ENCODE data around the gene ANKRD63. TPM values are rescaled to one million over a fixed set of nuclear protein-coding genes. Genes with fewer than 3 reads are reported as not detected.

The ANKRD63 gene
- total RNA-seq, 1 donor from 2014 or later: 0.25 TPM

DNA sequence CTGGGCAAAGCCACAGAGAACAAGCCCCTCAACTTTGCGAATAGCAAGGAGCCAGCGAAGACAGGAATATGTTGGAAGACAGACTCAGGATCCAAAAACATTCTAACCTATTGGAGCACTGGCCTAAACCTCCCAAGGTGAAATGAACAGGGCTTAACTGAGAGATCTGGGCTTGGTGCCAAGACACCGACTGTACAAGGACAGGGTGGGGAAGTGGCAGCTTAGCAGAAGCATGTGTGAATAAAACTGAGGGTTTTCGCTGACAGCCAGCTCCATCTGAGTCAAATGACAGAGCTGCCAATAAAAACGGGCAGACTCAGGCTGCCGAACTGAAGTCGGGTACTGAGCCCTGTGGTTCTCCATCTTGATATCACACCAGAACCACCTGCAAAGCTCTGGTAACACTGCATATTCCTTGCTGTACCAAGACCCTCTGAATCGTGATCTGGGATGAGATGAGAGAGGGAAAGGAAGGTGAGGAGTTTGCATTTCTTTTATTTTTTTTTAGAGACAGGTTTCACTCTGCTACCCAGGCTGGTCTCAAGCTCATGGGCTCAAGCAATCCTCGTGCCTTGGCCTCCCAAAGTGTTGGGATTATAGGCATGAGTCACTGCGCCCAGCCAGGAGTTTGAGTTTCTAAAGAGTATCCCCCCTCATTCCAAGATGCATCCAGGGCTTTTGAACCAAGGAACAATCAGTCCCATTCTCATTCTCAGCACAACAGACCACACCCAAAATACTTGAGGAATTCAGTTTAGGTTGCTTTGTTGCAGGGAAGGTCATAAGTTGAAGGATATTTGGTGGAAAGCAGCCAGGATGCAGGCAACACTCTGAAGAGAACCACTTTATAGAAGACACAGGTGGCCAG lies 30.9 kb upstream of the ANKRD63 start:
- peaks cover 3% of the 10 kb centered on the region for H3K27me3 Mint-ChIP-seq (ENCODE audit: low read depth)
- peak overlapping the region; percentile 61 for H3K27ac Mint-ChIP-seq (ENCODE audit: unreplicated experiment)
- H3K9me3 Mint-ChIP-seq (ENCODE audit: low read depth): no peaks in the 10 kb centered on the region
- DNase-seq (ENCODE audit: low spot score): no peak
- H3K36me3 Mint-ChIP-seq (ENCODE audit: low read depth): no peaks in the 10 kb centered on the region
- peak overlapping the region; percentile 33 for H3K4me3 Mint-ChIP-seq (ENCODE audit: unreplicated experiment)
- peaks cover 30% of the 10 kb centered on the region for H3K4me1 Mint-ChIP-seq (ENCODE audit: low read depth)
- TF ChIP-seq, protein P1, sequence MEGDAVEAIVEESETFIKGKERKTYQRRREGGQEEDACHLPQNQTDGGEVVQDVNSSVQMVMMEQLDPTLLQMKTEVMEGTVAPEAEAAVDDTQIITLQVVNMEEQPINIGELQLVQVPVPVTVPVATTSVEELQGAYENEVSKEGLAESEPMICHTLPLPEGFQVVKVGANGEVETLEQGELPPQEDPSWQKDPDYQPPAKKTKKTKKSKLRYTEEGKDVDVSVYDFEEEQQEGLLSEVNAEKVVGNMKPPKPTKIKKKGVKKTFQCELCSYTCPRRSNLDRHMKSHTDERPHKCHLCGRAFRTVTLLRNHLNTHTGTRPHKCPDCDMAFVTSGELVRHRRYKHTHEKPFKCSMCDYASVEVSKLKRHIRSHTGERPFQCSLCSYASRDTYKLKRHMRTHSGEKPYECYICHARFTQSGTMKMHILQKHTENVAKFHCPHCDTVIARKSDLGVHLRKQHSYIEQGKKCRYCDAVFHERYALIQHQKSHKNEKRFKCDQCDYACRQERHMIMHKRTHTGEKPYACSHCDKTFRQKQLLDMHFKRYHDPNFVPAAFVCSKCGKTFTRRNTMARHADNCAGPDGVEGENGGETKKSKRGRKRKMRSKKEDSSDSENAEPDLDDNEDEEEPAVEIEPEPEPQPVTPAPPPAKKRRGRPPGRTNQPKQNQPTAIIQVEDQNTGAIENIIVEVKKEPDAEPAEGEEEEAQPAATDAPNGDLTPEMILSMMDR (IDR thresholded peaks at IDR 0.05): no peak

DNA sequence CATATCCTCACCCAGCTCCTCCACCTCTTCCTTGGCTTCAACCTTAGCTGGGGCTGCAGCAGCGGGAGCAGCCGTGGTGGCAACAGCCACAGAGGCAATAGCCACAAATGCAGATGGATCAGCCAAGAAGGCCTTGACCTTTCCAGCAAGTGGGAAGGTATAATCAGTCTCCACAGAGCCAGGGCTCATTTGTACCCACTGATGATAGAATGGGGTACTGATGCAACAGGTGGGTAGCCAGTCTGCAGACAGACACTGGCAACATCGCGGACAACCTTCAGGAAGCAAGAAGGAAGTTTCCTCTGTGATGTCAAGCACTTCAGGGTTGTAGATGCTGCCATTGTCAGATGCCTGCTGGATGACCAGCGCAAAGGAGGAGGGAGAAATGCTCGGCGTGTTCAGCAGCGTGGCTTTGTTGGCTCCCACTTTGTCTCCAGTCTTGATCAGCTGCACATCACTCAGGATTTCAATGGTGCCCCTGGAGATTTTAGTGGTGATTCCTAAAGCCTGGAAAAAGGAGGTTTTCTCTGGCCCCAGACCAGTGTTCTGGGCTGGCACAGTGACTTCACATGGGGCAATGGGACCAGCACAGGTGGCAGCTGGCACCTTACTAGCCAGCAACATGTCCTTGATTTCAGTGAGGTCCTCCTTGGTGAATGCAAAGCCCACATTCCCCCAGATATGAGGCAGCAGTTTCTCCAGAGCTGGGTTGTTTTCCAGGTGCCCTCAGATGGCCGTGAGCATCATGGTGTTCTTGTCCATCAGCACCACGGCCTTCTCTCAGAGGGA lies 29.7 kb upstream of the ANKRD63 start:
- Mint-ChIP-seq H3K27me3 (ENCODE audit: low read depth) (peaks cover 3% of the 10 kb centered on the region), H3K27ac (ENCODE audit: unreplicated experiment) (no peak overlapping the region), H3K4me1 (ENCODE audit: low read depth) (peaks cover 32% of the 10 kb centered on the region), H3K36me3 (ENCODE audit: low read depth) (no peaks in the 10 kb centered on the region), H3K4me3 (ENCODE audit: unreplicated experiment) (no peak overlapping the region), H3K9me3 (ENCODE audit: low read depth) (no peaks in the 10 kb centered on the region)
- TF ChIP-seq, protein P1 (IDR thresholded peaks at IDR 0.05): no peak
- no peak for DNase-seq (ENCODE audit: low spot score)

DNA sequence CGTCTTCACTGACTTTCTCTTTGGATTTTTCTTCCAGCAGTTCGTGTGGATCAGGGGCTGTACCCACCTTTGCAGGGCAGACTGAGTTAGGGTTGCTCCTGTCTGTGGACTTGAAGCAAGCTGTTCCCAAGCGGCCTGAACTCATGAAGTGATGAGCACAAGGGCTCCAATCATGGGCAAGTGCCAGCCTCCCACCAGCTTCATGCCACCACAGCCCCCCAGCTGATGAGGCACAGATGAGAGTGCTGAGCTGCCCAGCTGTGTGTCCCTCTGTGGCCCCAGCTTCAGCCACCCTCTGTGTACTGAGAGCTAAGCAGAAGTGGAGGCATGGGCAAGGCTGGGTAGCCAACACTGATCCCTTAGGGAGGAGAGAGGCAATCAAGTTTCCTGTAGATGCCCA lies 28.1 kb upstream of the ANKRD63 start:
- H3K27ac Mint-ChIP-seq (ENCODE audit: unreplicated experiment): no peak overlapping the region
- H3K27me3 Mint-ChIP-seq (ENCODE audit: low read depth): peaks cover 1% of the 10 kb centered on the region
- peaks cover 32% of the 10 kb centered on the region for H3K4me1 Mint-ChIP-seq (ENCODE audit: low read depth)

DNA sequence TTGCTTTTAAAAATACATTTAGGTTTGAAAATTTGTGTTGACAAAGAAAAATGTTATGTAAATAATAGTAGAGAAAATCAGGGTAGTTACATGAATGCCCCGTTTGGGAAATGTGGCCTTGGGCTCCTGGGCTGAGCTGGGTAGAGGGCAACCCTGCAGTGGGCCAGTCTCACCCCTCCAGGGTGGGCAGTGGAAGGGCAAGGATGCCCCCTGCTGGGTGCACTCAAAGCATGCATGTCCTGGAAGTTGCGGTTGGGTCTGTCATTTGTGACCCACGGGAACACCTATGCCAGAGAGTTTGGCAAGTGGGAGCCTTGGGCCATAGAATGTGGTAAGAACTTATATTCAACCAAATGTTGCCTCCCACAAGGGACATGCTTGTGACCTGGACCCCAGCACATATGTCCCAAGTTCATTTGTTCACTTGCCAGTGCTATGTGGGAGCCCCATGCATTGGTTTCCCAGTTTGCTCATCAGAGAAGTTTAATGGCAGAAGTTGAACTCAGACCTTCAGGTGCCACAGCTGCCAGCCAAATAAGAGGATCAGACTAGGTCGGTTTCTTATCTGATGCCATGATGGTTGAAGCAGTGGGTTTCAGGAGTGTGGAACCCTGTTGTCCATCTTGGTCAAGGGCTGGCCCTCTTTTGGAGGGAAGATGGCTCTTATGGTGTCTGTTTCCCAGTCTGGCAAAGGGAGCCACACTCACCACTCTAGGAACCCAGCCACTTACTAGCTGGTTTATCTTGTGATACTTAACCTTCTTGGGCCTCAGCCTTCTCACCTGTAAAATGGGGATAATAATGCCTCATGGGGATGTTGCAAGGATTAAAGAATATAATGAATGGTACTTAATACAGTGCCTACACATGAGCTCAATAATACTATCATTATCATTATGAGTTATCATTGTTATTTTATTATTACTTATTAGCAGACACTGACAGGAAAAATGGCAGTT lies 27.4 kb upstream of the ANKRD63 start:
- no peak overlapping the region for H3K4me3 Mint-ChIP-seq (ENCODE audit: unreplicated experiment)
- H3K9me3 Mint-ChIP-seq (ENCODE audit: low read depth): no peaks in the 10 kb centered on the region
- TF ChIP-seq, protein P1 (IDR thresholded peaks at IDR 0.05): peak; percentile 80
- DNase-seq (ENCODE audit: low spot score): no peak
- H3K4me1 Mint-ChIP-seq (ENCODE audit: low read depth): peaks cover 29% of the 10 kb centered on the region
- peaks cover 1% of the 10 kb centered on the region for H3K27me3 Mint-ChIP-seq (ENCODE audit: low read depth)
- no peak overlapping the region for H3K27ac Mint-ChIP-seq (ENCODE audit: unreplicated experiment)
- no peaks in the 10 kb centered on the region for H3K36me3 Mint-ChIP-seq (ENCODE audit: low read depth)

More for the DNA sequence above, 28.1 kb upstream of the ANKRD63 start:
- no peak overlapping the region for H3K4me3 Mint-ChIP-seq (ENCODE audit: unreplicated experiment)
- TF ChIP-seq, protein P1 (IDR thresholded peaks at IDR 0.05): no peak
- no peak for DNase-seq (ENCODE audit: low spot score)
- H3K9me3 Mint-ChIP-seq (ENCODE audit: low read depth): no peaks in the 10 kb centered on the region
- no peaks in the 10 kb centered on the region for H3K36me3 Mint-ChIP-seq (ENCODE audit: low read depth)

Measured in chondrocyte (in vitro differentiated cells).